Osteocyte (in vitro differentiated cells): ENCODE data around the gene SYAP1. TPM values are rescaled to one million over a fixed set of nuclear protein-coding genes. Genes with fewer than 3 reads are reported as not detected.

Experiments
- DNase-seq: peaks from one replicate; pipeline ENCODE4 v3.0.0; 2021; ENCODE audit warnings: mixed read lengths; ENCODE audit not compliant: unreplicated experiment; ENCODE audit errors: extremely low spot score
- H3K27ac Mint-ChIP-seq: one replicate; pipeline ENCODE4 v1.8.0; 2021; ENCODE audit warnings: mild to moderate bottlenecking, mixed read lengths; ENCODE audit not compliant: unreplicated experiment
- H3K27me3 Mint-ChIP-seq: one replicate; pipeline ENCODE4 v1.8.0; 2021; ENCODE audit warnings: mixed read lengths; ENCODE audit not compliant: unreplicated experiment
- H3K36me3 Mint-ChIP-seq: one replicate; pipeline ENCODE4 v1.8.0; 2021; ENCODE audit warnings: mixed read lengths; ENCODE audit not compliant: unreplicated experiment
- H3K4me1 Mint-ChIP-seq: one replicate; pipeline ENCODE4 v1.8.0; 2021; ENCODE audit warnings: mixed read lengths; ENCODE audit not compliant: unreplicated experiment
- H3K4me3 Mint-ChIP-seq: one replicate; pipeline ENCODE4 v1.8.0; 2021; ENCODE audit warnings: mild to moderate bottlenecking, moderate library complexity, mixed read lengths; ENCODE audit not compliant: unreplicated experiment
- H3K9me3 Mint-ChIP-seq: one replicate; pipeline ENCODE4 v1.8.0; 2021; ENCODE audit warnings: mixed read lengths; ENCODE audit not compliant: unreplicated experiment
- CTCF ChIP-seq: fragments of 200-600 bp; sonication (generic); IDR thresholded peaks from 2 replicates; pipeline ENCODE4 v1.5.0; 2021; ENCODE audit warnings: antibody characterized with exemption, mild to moderate bottlenecking, moderate library complexity
- total RNA-seq: library from RNA; stranded (reverse); gene quantifications from 2 replicates; pipeline ENCODE4 v1.2.1, GENCODE V29; 2021

The SYAP1 gene
- total RNA-seq, 1 donor from 2014 or later: 47.8 TPM

DNA sequence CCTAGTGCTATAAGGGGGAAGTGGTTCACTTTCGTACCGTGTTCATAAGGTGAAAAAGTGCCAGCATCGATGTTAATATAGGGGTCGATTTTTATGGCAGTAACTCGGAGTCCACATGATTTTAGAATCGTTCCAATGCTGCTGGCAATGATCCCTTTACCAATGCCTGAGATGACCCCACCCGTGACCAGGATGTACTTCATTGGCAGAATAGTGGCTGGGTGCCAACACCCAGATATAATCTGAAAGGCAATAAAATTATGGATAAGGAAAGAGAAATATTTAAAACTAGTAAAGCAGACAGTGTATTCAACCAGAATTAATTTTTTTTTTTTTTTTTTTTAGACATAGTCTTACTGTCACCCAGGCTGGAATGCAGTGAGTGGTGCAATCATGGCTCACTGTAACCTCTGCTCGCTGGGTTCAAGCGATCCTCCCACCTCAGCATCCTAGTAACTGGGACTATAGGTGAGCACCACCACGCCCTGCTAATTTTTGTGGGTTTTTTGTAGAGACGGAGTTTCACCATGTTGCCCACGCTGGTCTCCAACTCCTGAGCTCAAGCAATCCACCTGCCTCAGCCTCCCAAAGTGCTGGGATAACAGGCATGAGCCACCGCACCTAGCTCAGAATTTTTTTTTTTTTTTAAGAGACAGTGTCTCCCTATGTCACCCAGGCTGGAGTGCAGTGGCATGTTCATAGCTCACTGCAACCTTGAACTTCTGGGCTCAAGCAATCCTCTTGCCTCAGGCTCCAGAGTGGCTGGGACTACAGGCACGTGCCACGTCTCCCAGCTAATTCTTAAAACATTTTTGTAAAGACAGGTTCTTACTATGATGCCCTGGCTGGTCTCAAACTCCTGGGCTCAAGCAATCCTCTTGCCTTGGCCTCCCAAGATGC, 16.5 kb upstream of the SYAP1 start:
- Mint-ChIP-seq H3K4me1 (no peaks in the 10 kb centered on the region), H3K27me3 (no peaks in the 10 kb centered on the region), H3K36me3 (peaks cover 25% of the 10 kb centered on the region), H3K27ac (no peak overlapping the region), H3K4me3 (no peak overlapping the region), H3K9me3 (no peaks in the 10 kb centered on the region)
- no peak for TF ChIP-seq CTCF
- DNase-seq: no peak

DNA sequence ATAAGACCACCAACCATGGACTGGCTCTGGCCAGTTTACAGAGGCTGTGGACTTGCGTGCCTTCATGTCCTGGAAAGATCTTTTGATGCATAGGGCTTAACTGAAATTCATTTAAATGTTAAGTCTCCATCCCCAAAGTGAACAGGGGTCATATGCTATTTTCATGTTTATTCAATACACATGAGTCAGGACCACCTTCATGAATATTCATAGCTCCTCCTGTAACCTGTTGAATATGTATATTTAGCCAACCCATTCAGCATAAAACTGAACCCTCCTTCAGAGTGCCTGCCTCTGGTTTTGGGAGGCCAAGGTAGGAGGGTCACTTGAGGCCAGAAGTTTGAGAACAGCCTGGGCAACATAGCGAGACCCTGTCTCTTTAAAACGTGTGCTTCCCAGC, 14.0 kb upstream of the SYAP1 start:
- DNase-seq: no peak
- Mint-ChIP-seq H3K27ac (no peak overlapping the region), H3K36me3 (peaks cover 24% of the 10 kb centered on the region), H3K9me3 (no peaks in the 10 kb centered on the region), H3K4me1 (peaks cover 3% of the 10 kb centered on the region), H3K4me3 (no peak overlapping the region), H3K27me3 (no peaks in the 10 kb centered on the region)
- no peak for TF ChIP-seq CTCF

- TF ChIP-seq CTCF: no peak
- Mint-ChIP-seq H3K36me3 (peaks cover 15% of the 10 kb centered on the region), H3K27ac (no peak overlapping the region), H3K4me3 (no peak overlapping the region), H3K27me3 (no peaks in the 10 kb centered on the region), H3K4me1 (peaks cover 17% of the 10 kb centered on the region), H3K9me3 (no peaks in the 10 kb centered on the region)
- DNase-seq: no peak
These were observed 11.4 kb upstream of the SYAP1 start for GRCh38 chrX:16708016-16708415.

- H3K4me1 Mint-ChIP-seq: peaks cover 19% of the 10 kb centered on the region
- no peaks in the 10 kb centered on the region for H3K9me3 Mint-ChIP-seq
- peaks cover 11% of the 10 kb centered on the region for H3K36me3 Mint-ChIP-seq
- peak overlapping the region; percentile 86 for H3K27ac Mint-ChIP-seq
- no peak for TF ChIP-seq CTCF
- no peaks in the 10 kb centered on the region for H3K27me3 Mint-ChIP-seq
- peak overlapping the region; percentile 92 for H3K4me3 Mint-ChIP-seq
- DNase-seq: no peak
These were observed 8.1 kb upstream of the SYAP1 start for GRCh38 chrX:16711219-16711811.

DNA sequence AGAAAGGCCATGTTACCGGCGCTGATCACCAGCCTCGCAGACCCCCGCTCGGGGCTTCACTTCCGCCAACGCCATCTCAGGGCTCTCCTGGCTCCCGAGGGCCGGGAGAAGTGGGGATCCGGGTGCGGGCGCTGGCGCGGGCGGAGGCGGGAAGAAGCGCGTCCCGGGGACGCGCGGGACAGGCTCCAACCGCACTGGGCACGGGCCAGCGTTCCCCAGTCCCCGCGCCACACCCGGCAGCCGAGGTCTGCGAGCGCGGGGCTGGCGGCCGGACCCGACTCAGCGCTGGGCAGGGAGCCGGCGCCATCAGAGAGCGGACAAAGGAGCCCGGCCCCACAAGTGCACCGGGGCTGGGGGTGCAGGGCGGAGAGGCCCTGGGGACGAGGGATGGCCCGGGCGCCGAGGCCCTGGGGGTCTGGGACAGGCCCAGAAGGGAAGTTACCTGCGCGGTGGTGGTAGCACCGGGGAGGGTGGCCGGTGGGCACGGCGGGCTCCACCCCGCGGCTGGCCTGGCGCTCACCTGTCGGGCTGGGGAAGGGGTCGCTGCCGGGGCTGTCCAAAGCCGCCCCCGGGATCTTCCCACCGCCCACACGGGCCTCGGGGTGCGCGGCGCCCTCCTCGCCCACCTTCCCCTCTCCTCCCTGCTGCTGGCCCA, 7.4 kb upstream of the SYAP1 start:
- H3K27ac Mint-ChIP-seq: peak overlapping the region; percentile 95
- peaks cover 19% of the 10 kb centered on the region for H3K4me1 Mint-ChIP-seq
- no peaks in the 10 kb centered on the region for H3K27me3 Mint-ChIP-seq
- peak overlapping the region; percentile 92 for H3K4me3 Mint-ChIP-seq
- no peak for DNase-seq
- H3K36me3 Mint-ChIP-seq: peaks cover 10% of the 10 kb centered on the region
- H3K9me3 Mint-ChIP-seq: no peaks in the 10 kb centered on the region
- no peak for TF ChIP-seq CTCF
